Measurements from ENCODE around the gene TXNRD1.
"Not testable (repeated sequence)": the region's sequence is repeated elsewhere in the genome, so short reads cannot be mapped to it uniquely, and the experiment has no call there.

Gene TXNRD1

GRCh38 chr12:104237930-104238329 is 22.4 kb downstream of the TXNRD1 start:
- no peak for DNase-seq (ENCODE audit: low read depth)

DNA sequence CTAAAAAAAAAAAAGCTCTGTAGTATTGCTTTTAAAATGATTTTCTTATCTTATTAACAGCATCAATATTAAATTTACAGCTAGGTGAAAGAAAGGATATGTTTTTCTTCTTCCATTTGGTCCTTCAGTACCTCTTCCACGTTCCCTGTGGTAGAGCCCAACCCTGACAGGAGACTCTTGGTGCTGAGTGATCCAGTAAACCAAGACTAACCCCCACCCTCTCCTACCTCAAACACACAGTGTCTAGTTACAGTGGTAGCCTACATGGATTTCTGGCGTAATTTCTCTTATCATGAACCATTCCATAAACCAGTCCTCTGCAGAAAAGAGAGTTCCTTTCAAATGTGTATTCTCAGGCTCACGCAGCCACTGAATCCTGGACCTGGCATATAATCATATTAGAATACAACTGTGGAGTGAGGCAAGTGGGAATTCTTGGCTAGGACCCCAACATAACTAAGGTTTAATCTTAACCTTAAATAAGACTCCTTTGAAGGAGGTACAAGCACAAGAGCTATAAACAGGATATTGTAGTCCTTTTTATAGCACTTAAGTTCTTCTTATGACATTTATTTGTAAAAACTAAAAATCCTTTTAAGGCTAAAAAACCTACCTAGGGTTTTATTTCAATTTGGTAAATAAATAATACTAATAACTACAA is 27.1 kb downstream of the TXNRD1 start:
- no peak for DNase-seq (ENCODE audit: low read depth)

DNA sequence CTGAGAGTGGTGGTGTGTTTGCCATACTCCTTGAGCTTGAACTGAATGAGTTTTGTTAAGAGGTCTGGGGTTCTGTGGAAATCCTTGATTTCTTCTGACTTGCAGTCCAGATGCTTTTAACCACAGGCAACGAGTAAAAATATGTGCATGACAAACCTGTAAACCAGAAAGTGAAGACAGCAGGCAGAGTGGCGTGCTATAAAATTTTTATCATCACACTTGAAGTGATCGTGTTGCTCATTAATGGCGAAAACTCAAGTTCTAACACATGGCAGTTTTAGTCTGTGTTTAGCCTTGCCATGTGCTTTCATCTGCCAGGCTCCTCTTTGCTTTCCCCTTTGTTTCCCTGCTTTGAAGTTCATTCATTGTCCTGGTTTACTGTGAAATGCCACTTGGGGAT is 28.0 kb downstream of the TXNRD1 start:
- DNase-seq (ENCODE audit: low read depth) = no peak

DNA sequence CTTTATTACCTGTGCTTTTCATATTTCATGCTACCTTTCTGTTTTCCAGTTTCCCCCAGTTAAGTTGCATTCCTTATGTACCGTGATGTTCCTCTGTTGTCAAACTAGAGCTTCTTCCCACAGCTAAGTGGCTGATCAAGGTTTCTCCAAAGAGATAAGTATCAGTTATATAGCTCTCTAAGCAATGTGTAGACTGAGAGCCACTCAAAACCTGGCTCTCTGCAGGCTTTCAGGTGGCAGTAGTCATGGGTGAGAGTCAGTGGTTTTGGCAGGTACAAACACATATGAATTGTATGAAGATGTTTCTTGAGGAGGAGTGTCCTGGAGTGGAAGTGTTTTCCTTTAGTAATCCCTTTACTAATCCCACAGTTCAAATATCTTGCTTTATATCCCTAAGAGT is 28.4 kb downstream of the TXNRD1 start:
- no peak for DNase-seq (ENCODE audit: low read depth)

DNA sequence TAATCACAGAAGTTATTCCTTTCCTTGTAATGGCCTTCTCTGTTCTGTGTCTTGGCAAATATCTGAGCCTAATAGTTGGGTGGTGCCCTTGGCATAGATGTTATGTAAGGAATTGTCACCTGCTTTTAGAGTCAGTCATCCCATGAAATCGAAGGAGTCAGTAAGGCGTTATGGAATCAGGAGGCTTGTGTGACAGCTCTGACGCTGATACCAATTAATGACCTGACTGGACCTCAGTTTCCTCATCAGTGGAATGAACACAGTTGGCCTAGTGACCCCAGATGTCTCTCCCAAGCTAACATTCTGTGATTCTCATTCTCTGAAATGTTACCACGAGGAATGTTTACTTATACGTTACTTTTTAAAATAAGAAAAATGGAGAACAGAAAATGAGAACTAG is 32.1 kb downstream of the TXNRD1 start:
- no peak for DNase-seq (ENCODE audit: low read depth)

- DNase-seq (ENCODE audit: low read depth) = no peak
Observed at GRCh38 chr12:104248444-104248843, 32.9 kb downstream of the TXNRD1 start.

DNA sequence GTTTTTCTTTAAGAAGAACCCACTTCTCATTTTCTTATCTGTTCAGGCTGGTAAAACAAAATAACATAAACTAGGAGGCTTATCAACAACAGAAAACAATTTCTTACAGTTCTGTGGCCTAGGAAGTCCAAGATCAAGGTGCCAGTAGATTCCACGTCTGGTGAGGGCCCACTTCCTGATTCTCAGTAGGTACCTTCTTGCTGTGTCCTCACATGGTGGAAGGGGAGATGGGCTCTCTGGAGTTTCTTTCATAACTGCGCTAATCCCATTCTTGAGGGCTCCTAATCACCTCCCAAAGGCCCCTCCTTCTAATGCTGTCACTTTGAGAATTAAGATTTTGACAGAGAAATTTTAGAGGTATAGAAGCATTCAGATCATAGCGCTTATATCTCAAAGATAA is 33.4 kb downstream of the TXNRD1 start:
- DNase-seq (ENCODE audit: low read depth) = no peak

DNA sequence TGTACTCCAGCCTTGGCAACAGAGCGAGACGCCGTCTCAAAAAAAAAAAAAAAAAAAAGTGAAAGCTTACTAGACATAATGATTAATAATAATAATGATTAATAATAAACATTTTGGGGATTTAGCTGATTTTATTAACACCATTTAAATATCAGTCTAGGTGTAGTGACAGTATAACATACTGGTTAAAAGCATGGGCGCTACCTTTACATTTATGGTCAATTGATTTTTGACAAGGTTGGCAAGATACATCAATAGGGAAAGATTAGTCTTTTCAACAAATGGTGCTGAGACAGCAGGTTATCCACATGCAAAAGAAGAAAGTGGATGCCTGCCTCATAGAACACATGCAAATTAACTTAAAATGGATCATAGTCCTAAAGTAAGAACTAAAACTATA is 34.3 kb downstream of the TXNRD1 start:
- no peak for DNase-seq (ENCODE audit: low read depth)

DNA sequence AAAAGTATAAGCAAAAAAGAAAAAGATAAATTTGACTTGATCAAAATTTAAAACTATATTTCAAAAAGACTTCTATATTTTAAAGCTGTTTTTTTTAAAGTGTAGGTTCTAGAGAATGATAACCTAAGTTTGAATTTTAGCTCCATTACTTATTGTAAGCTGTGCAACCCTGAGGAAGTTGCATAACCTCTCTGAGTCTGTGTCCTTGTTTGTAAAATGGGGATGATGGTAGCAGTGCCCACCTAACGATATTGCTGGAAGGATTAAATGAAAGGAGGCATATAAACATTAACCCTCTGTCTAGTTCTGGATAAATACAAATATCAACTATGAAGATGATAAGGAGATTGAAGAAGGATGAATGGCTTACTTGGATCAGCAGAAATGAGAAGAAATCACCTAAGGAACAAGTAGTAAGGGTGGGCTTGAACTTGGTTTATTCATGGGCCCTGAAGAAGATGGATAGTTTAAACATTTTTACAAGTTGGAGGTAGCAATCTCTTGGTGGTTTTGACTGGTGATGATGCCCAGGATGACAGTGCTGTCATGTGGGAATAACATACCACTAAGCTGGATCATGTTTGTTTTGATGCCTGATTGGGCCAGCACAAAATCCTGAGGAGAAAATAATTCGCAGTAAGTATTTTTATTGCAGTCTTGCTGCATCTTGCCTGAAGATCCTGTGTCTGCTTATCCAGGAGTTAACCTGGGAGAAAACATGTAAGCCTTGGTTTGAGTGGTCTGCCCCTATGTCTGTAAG is 35.0 kb downstream of the TXNRD1 start:
- no peak for DNase-seq (ENCODE audit: low read depth)

GRCh38 chr12:104257913-104258472 is 42.4 kb downstream of the TXNRD1 start:
- no peak for DNase-seq (ENCODE audit: low read depth)

- DNase-seq (ENCODE audit: low read depth) = no peak
Observed at GRCh38 chr12:104258476-104259067, 43.0 kb downstream of the TXNRD1 start.

DNA sequence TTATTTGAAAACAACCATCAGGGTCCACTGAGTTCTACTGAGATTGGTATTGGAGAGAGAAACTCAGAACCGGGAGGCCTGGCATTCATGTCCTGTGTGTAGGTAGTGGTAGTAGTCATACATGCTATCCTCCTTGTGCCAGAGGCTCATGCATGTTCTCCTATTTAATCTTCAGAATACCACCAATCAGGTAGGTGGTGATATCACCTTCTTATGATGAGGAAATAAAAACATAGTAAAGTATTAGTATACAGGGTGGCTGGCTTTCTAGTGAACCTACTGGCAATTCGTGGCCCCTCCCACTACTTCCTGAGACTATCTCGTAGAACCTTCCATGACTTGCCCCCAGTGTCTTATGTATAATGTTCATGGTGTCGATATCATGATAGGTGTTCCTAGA is 47.4 kb downstream of the TXNRD1 start:
- no peak for DNase-seq (ENCODE audit: low read depth)

DNA sequence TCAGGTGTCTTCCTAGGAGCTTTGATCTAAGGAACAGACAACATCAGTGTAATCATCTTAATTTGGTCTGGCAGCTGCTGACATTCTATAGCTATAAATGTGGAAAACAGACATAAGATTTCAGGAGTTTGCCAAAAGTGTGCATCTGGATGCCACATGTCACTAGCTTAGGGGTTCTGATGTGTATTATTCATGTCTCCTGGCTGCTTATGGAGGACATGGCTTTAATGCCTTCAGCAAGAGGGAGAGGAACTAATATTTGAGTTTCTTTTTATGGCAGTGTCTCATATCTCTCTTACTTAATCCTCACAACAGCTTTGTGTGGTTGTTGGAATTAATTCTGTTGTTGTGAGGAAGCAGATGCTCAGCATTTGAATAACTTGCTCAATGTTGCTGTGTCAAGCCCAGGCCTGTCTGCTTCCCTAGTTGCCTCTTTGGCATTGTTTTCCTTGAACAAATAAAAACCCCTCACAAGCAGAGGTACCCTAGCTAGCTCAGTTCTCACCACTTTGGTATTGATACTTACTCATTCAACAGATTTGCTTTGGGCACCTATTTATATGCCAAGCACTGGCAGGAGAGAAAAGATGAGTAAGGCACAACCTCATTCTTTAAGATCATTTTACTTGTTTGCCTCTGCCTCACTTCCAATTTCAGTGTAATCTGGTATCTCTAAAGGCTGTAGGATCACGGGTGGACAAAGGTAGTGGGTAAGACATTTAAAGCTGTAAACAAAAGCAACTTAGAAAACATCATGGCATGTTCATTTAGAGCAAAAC is 48.2 kb downstream of the TXNRD1 start:
- DNase-seq (ENCODE audit: low read depth) = no peak

DNA sequence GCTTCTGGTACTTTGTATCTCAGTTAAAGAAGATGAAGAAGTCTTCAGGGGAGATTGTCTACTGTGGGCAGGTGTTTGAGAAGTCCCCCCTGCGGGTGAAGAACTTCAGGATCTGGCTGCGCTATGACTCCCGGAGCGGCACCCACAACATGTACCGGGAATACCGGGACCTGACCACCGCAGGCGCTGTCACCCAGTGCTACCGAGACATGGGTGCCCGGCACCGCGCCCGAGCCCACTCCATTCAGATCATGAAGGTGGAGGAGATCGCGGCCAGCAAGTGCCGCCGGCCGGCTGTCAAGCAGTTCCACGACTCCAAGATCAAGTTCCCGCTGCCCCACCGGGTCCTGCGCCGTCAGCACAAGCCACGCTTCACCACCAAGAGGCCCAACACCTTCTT is 49.9 kb downstream of the TXNRD1 start:
- not testable (repeated sequence) for DNase-seq (ENCODE audit: low read depth)

GRCh38 chr12:104272938-104273337 is 57.4 kb downstream of the TXNRD1 start:
- no peak for DNase-seq (ENCODE audit: low read depth)

- no peak for DNase-seq (ENCODE audit: low read depth)
Observed at GRCh38 chr12:104273503-104273902, 57.9 kb downstream of the TXNRD1 start.

DNA sequence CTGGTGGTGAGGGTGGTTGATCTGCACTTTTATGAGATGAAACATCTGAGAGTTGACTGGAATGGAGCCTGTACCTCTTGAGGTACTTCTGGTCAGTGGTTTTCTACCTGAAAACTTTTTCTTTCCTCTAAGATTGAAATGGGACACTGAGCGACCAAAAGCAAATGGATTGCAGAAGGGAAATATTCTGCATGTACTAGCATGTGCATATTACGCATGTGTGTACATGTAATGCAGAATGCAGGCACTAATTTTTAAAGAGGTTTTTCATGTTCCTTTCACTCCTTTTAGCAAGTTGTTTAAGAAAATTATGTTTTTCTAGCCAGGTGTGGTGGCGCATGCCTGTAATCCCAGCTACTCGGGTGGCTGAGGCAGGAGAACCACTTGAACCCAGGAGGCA is 59.2 kb downstream of the TXNRD1 start:
- DNase-seq (ENCODE audit: low read depth) = no peak

DNA sequence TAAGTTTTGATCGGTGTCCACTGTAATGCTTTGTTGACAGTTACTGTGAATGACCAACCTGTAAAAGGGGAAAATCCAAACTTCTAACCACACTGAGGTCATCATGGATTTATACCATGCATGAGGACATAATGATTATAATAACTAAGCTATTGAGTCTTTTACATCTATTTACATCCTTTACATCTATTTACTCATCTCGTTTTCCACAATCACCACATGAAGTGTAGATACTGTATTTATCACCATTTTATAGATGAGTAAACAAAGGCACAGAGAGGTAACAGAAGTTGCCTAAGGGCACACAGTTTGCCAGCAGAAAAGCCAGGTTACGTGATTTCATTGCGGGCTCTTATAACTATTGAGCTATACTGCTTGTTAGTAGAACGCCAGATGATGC is 60.1 kb downstream of the TXNRD1 start:
- no peak for DNase-seq (ENCODE audit: low read depth)

- no peak for DNase-seq (ENCODE audit: low read depth)
Observed at GRCh38 chr12:104276273-104277131, 60.9 kb downstream of the TXNRD1 start.

- DNase-seq (ENCODE audit: low read depth) = no peak
Observed at GRCh38 chr12:104279164-104279563, 63.6 kb downstream of the TXNRD1 start.

DNA sequence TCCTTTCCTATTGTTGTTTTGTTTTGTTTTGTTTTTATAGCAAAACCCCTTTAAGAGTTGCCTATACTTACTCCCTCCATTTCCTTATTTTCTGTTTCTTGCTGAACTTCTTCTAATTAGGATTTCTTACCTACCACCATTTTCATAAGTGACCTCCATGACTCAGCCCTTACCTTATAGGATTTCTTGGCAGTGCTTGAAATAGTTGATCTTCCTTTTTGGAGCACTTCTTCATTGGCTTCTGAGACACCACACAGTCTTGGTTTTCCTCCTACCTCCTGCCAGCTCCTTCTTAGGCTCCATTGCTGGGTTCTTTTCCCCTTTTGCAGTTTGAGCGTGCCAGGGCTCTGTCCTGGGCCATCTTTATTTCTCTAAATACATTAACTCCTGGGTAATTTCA is 64.5 kb downstream of the TXNRD1 start:
- no peak for DNase-seq (ENCODE audit: low read depth)

Measured in non-pigmented ciliary epithelial cell (primary cell).